ENCODE measurements around the gene VAV2. TPM values are rescaled to one million over a fixed set of nuclear protein-coding genes. Genes with fewer than 3 reads are reported as not detected.

Gene VAV2
- total and polyA plus RNA-seq, 2 of the 4 experiments (the other 2 are of a cell fraction) = 10.8 to 13.4 TPM

- Histone ChIP-seq H3K27me3 (ENCODE audit: control insufficient read depth, insufficient read depth, low read length) (no peaks in the 10 kb centered on the region), H3K9ac (ENCODE audit: low read depth, low read length) (no peak overlapping the region), H2BK20ac (ENCODE audit: low read depth, low read length) (no peak overlapping the region), H3K79me1 (ENCODE audit: low read depth in 1 of 2, low read length in 2 of 2) (peaks cover 0 to 8% of the 10 kb centered on the region in 2 experiments; a peak in 1 of 4 replicates), H3K18ac (ENCODE audit: low read depth, low read length) (no peak overlapping the region), H3K36me3 (ENCODE audit: control insufficient read depth, insufficient read depth, low read length) (peaks cover 13% of the 10 kb centered on the region; the same call in 1 of the 2 replicates), H3K4ac (ENCODE audit: low read depth, low read length) (no peak overlapping the region), H3K56ac (ENCODE audit: extremely low read depth, insufficient read depth, low read length) (no peak overlapping the region), H2AK9ac (replicated peaks; ENCODE audit: low read depth, low read length, poor library complexity) (no peak overlapping the region), H3K4me2 (ENCODE audit: low read depth, low read length) (no peak overlapping the region), H4K20me1 (ENCODE audit: insufficient read depth, low read length) (peaks cover 12% of the 10 kb centered on the region), H3K4me3 (ENCODE audit: insufficient read depth, low read depth, low read length) (no peak overlapping the region), H2BK120ac (ENCODE audit: low read depth, low read length) (no peak overlapping the region), H3K27ac (ENCODE audit: insufficient read depth, low read length) (no peak overlapping the region), H2BK5ac (ENCODE audit: low read depth, low read length, poor library complexity, severe bottlenecking) (no peak overlapping the region), H3K23ac (ENCODE audit: low read depth, low read length) (no peak overlapping the region), H4K91ac (ENCODE audit: insufficient read depth, low read depth, low read length) (no peak overlapping the region), H2AK5ac (ENCODE audit: low read depth, low read length) (no peak overlapping the region), H2AFZ (replicated peaks; ENCODE audit: low read length, poor library complexity) (no peak overlapping the region), H3K9me1 (ENCODE audit: insufficient read depth, low read length) (0 out of 2 replicates have a peak, but pooled peaks cover 3% of the 10 kb centered on the region), H4K8ac (ENCODE audit: low read depth in 2 of 2, low read length in 2 of 2) (no peak overlapping the region), H3K14ac (replicated peaks; ENCODE audit: low read depth, low read length) (no peak overlapping the region), H3K9me3 (ENCODE audit: control insufficient read depth, insufficient read depth, low read length) (no peaks in the 10 kb centered on the region), H3K4me1 (ENCODE audit: control insufficient read depth, insufficient read depth, low read length) (peaks cover 3% of the 10 kb centered on the region), H2BK15ac (ENCODE audit: low read depth, low read length) (no peak overlapping the region), H4K5ac (ENCODE audit: low read depth, low read length) (no peak overlapping the region)
- WGBS, 2 experiments (ENCODE audit: extremely low coverage in 2 of 2, insufficient read length in 1 of 2) = 91% methylated on average over 10 of the region's 17 CpGs; no CpG with 5 or more reads in 1 of the 2 experiments
- dilution Hi-C loops (cut with HindIII; ENCODE audit: low sequenced_read_pairs, unreplicated experiment) (loop anchor here (25.0 kb wide), 1 partner anchor 213 kb away; no protein-coding TSS in a partner anchor), intact Hi-C loops (cut with micrococcal nuclease) (no loop called here), in situ Hi-C loops (cut with MboI; ENCODE audit: low sequenced_read_pairs) (loop anchor here (25.0 kb wide), 2 partner anchors 338 to 613 kb away; partner anchors contain the start of gene WDR5)
- TF ChIP-seq POLR2A (IDR thresholded peaks at IDR 0.05; ENCODE audit: low read depth, low read length) (no peak), RCOR1 (IDR thresholded peaks at IDR 0.05; ENCODE audit: insufficient replicate concordance, low read length) (no peak)
- DNase-seq (no peak), ATAC-seq (ENCODE audit: low read depth) (no peak)
- BruUV-seq (replicated peaks) = no TSS peak
- CTCF ChIA-PET = no interaction called here
- POLR2A ChIA-PET (ENCODE audit: unreplicated experiment) = no interaction called here
Measured at GRCh38 chr9:133799716-133800115, 192.4 kb downstream of the VAV2 start.
